Transverse colon (tissue), 4 donors: ENCODE results near the gene CMTM3. TPM values are rescaled to one million over a fixed set of nuclear protein-coding genes. Genes with fewer than 3 reads are reported as not detected.
"Not testable (repeated sequence)": the region's sequence is repeated elsewhere in the genome, so short reads cannot be mapped to it uniquely, and the experiment has no call there.

Experiments
- DNase-seq: peaks from one replicate; pipeline ENCODE4 v3.0.0-alpha.2; 2019
- H3K27ac ChIP-seq, 4 donors: fragments of 200-600 bp; sonication (generic); 2 replicates each; pipeline ENCODE4 v1.5.1; 2016 to 2018; ENCODE audit warnings: inconsistent platforms in 4 of 4
- H3K27me3 ChIP-seq: fragments of 200-600 bp; sonication (generic); 2 replicates; pipeline ENCODE4 v1.5.1; 2017; ENCODE audit warnings: inconsistent platforms
- H3K36me3 ChIP-seq, 4 donors: fragments of 200-600 bp; sonication (generic); 2 replicates each; pipeline ENCODE4 v1.5.1; 2017 to 2019; ENCODE audit warnings: inconsistent platforms in 4 of 4
- H3K4me1 ChIP-seq, 4 donors: fragments of 200-600 bp; sonication (generic); 2 replicates each; pipeline ENCODE4 v1.5.1; 2017 to 2020; ENCODE audit warnings: inconsistent platforms in 4 of 4
- H3K4me3 ChIP-seq, 4 donors: fragments of 200-600 bp; sonication (generic); 1 replicate in 1 of 4; 2 replicates in 3 of 4; pipeline versions ENCODE4 v1.5.1 to v1.6.1; 2017 to 2019; ENCODE audit warnings: inconsistent platforms in 4 of 4
- H3K9me3 ChIP-seq, 2 donors: fragments of 200-600 bp; sonication (generic); 2 replicates each; pipeline ENCODE4 v1.5.1; 2017 to 2019; ENCODE audit warnings: inconsistent platforms in 2 of 2
- EP300 ChIP-seq: sonication (generic); formaldehyde crosslinking; IDR thresholded peaks from one replicate; pipeline ENCODE4 v1.6.1; 2017; ENCODE audit warnings: antibody characterized with exemption, low read depth
- POLR2A ChIP-seq: fragments of 450-650 bp; IDR thresholded peaks from one replicate; pipeline ENCODE4 v1.6.1; 2016; ENCODE audit warnings: antibody characterized with exemption, mild to moderate bottlenecking, moderate library complexity
- POLR2AphosphoS5 ChIP-seq, 3 donors: sonication (generic); formaldehyde crosslinking; IDR thresholded peaks; one replicate each; pipeline ENCODE4 v1.6.1; 2016; ENCODE audit warnings: antibody characterized with exemption in 3 of 3
- WGBS, 2 donors: methylation state at CpG; one replicate each; pipeline ENCODE4 v1.1.5; 2018; ENCODE audit warnings: low coverage in 1 of 2; 5-methylcytosine and 5-hydroxymethylcytosine counted together
- in situ Hi-C, 4 donors: fragments of 200-750 bp; cut with MboI; loops; one replicate each; pipeline versions ENCODE4 v1.15.0 to v1.15.1; 2017; ENCODE audit warnings: low sequenced_read_pairs in 3 of 4, low pct_ligation_motif_present in 1 of 4, low pct_unique_long_range_greater_than_20kb in 1 of 4
- intact Hi-C: fragments of 100-400 bp; cut with DNase I; formaldehyde crosslinking; loops from one replicate; pipeline ENCODE4 v1.15.1; 2023; ENCODE audit warnings: low total_unique reads
- small RNA-seq, 4 donors: library from RNA; depleted of rRNA; stranded (forward); fragments of <200 nt; gene quantifications; one replicate each; pipeline ENCODE3, GENCODE V24; 2016
- total RNA-seq, 4 donors: library from RNA; depleted of rRNA; stranded (reverse); fragments of >200 nt; gene quantifications; one replicate each; pipeline ENCODE4 v1.1.0, GENCODE V29; 2016
- TF ChIP-seq, protein P1 (sequence below), 5 experiments: fragments of 200-600 bp in 3 of 5; fragments of 450-650 bp in 2 of 5; sonication (generic) in 3 of 5; IDR thresholded peaks; 1 replicate in 2 of 5; 2 replicates in 3 of 5; pipeline ENCODE4 v1.5.1; 2016 to 2017; ENCODE audit warnings: antibody characterized with exemption in 5 of 5, inconsistent platforms in 3 of 5, mild to moderate bottlenecking in 2 of 5, moderate library complexity in 1 of 5

CMTM3 gene
- total RNA-seq, 4 donors from 2014 or later, result 2.4 to 11.6 (median 6.1) TPM; not detected in 1

DNA sequence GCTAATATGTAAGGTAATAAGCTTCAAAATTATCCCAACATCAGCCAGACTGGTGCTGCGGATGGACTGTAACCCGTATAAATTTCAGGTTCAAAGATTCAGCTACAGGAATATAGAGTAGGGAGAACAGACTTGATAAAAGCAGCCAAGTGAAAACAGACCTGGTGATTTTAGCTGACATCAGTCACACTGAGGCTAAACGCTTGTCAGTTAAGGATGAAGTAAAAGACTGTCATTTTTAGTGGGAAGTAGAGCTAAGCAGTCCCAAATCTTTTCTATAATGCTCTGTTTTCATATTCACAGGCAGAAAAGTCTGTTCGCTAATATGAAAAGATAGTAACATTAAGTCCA lies 56.7 kb downstream of the CMTM3 start:
- WGBS, 2 donors, result 63 to 77% methylated on average over 4 of the region's 4 CpGs
- Histone ChIP-seq H3K27ac (peak overlapping the region; percentile 50 to 62 (median 57)), H3K36me3 (no peaks in the 10 kb centered on the region), H3K4me1 (peaks cover 3 to 34% (median 17%) of the 10 kb centered on the region in 4 donors), H3K27me3 (no peaks in the 10 kb centered on the region), H3K4me3 (no peak overlapping the region), H3K9me3 (no peaks in the 10 kb centered on the region)
- TF ChIP-seq POLR2AphosphoS5 (IDR thresholded peaks at IDR 0.05), result no peak
- TF ChIP-seq, protein P1, sequence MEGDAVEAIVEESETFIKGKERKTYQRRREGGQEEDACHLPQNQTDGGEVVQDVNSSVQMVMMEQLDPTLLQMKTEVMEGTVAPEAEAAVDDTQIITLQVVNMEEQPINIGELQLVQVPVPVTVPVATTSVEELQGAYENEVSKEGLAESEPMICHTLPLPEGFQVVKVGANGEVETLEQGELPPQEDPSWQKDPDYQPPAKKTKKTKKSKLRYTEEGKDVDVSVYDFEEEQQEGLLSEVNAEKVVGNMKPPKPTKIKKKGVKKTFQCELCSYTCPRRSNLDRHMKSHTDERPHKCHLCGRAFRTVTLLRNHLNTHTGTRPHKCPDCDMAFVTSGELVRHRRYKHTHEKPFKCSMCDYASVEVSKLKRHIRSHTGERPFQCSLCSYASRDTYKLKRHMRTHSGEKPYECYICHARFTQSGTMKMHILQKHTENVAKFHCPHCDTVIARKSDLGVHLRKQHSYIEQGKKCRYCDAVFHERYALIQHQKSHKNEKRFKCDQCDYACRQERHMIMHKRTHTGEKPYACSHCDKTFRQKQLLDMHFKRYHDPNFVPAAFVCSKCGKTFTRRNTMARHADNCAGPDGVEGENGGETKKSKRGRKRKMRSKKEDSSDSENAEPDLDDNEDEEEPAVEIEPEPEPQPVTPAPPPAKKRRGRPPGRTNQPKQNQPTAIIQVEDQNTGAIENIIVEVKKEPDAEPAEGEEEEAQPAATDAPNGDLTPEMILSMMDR (IDR thresholded peaks at IDR 0.05), result no peak
- TF ChIP-seq POLR2A, result no peak
- no peak for TF ChIP-seq EP300
- no peak for DNase-seq
- intact Hi-C loops (no loop called here), in situ Hi-C loops (no loop called here)

DNA sequence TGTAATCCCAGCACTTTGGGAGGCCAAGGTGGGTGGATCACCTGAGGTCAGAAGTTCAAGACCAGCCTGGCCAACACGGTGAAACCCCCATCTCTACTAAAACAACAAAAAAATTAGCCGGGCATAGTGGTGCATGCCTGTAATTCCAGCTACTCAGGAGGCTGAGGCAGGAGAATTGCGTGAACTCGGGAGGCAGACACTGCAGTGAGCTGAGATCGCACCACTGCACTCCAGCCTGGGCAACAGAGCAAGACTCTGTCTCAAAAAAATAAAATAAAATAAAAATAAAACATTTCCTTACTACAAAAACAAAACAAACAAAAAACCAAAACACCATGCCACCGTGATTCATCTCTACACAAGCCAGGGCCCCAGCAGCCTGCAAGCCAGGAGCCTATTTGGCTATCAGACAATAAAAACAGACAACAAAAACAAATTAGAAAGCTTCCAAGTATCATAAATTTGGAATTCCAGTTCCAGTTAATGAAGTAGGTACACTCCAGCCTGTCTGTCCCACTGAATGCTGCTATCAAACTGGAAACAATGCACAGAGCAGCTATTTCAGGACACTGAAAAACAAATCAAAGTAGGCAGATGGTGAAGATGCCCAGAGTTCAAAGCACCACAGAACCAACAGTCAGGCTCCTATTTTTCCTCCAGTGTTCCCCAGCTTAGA lies 57.3 kb downstream of the CMTM3 start:
- DNase-seq, H3K4me3 ChIP-seq, H3K27me3 ChIP-seq, H3K36me3 ChIP-seq, H3K9me3 ChIP-seq, intact Hi-C loops, in situ Hi-C loops: not testable (repeated sequence)
- 70 to 75% methylated on average over 1 to 6 of the region's 6 CpGs for WGBS, 2 donors
- H3K4me1 ChIP-seq, result peaks cover 3 to 40% (median 17%) of the 10 kb centered on the region in 4 donors
- H3K27ac ChIP-seq, result peak overlapping the region; percentile 50 to 62 (median 57)

DNA sequence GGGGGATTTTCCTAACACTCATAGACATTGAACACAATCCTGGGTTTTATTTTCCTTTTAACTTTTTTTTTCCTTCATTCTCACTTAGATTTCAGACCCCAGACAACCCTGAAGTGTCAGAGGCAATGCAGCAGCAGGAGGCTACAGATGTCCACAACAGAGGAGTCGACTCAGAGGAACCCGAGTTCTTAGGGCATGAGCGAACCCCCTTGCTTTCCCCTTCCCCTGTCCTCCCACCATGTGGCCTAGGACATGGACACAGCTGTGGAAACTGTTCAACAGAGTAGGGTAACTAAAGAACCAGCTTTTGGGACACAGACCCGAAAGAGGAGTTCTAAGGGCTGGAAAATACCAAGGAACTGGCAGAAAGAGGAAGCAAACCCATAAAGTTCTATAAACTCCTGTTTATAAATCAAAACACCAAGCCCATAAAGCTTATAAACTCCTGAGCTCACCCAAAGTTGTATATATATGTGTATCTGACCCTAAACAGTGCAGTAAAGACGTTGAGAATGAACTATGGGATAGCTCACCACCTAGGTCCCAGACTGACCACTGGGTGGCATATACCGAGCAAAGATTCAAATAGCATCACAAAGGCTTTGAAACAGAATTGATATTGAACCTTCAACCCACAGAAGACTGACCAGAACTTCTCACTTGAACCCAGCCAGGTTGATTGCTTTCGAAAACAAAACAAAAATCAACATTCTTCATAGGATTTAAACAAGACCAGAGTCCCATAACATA lies 58.1 kb downstream of the CMTM3 start:
- DNase-seq, result no peak
- intact Hi-C loops (no loop called here), in situ Hi-C loops (no loop called here)
- Histone ChIP-seq H3K4me3 (no peak overlapping the region), H3K36me3 (no peaks in the 10 kb centered on the region), H3K9me3 (no peaks in the 10 kb centered on the region), H3K27ac (peak overlapping the region in 3 of 4 donors; percentile 53 to 62 (median 61)), H3K27me3 (no peaks in the 10 kb centered on the region), H3K4me1 (peaks cover 3 to 40% (median 17%) of the 10 kb centered on the region in 4 donors)
- 53 to 66% methylated on average over 6 to 7 of the region's 7 CpGs for WGBS, 2 donors
- TF ChIP-seq POLR2AphosphoS5 (IDR thresholded peaks at IDR 0.05) (no peak), EP300 (no peak), POLR2A (no peak)
- TF ChIP-seq, protein P1 (IDR thresholded peaks at IDR 0.05), result peak; percentile 42 to 50 (median 46)

Small RNA genes within 50 kb of the gene (small RNA-seq; reads per million reads assigned to genes)
- gene CKLF-CMTM1, result 0 reads per million in 4 donors

Other genes starting within 250 kb of the CMTM3 start
- gene CDH5, start 238.0 kb upstream of the CMTM3 start, total RNA-seq, result 10 to 100 TPM in 1 of 4 donors, 1 to 10 TPM in 3; 6.0 to 18.1 (median 6.8) TPM
- gene BEAN1, start 177.4 kb upstream of the CMTM3 start, total RNA-seq, result under 1 TPM in 1 of 4 donors, not detected in 3; 0.40 TPM
- gene TK2, start 54.6 kb upstream of the CMTM3 start, total RNA-seq, result 10 to 100 TPM; 15.7 to 20.6 (median 16.6) TPM
- 100 to 1,000 TPM in 1 of 4 donors, 10 to 100 TPM in 3; 25.3 to 108 (median 39.1) TPM for gene CKLF, start 52.1 kb upstream of the CMTM3 start, total RNA-seq
- gene CMTM1, start 38.3 kb upstream of the CMTM3 start, total RNA-seq, result 10 to 100 TPM in 1 of 4 donors, 1 to 10 TPM in 2, not detected in 1; 2.0 to 34.2 (median 4.0) TPM
- gene CMTM2, start 25.2 kb upstream of the CMTM3 start, total RNA-seq, result under 1 TPM in 1 of 4 donors, not detected in 3; 0.48 TPM
- gene CMTM4, start 92.0 kb downstream of the CMTM3 start, total RNA-seq, result 100 to 1,000 TPM in 3 of 4 donors, 10 to 100 TPM in 1; 77.0 to 167 (median 163) TPM
- gene DYNC1LI2, start 146.9 kb downstream of the CMTM3 start, total RNA-seq, result 100 to 1,000 TPM; 199 to 393 (median 284) TPM
- gene TERB1, start 196.9 kb downstream of the CMTM3 start, total RNA-seq, result under 1 TPM in 1 of 4 donors, not detected in 3; 0.32 TPM
- gene NAE1, start 226.3 kb downstream of the CMTM3 start, total RNA-seq, result 10 to 100 TPM; 25.3 to 45.1 (median 32.1) TPM
- gene CA7, start 239.7 kb downstream of the CMTM3 start, total RNA-seq, result 100 to 1,000 TPM; 107 to 237 (median 152) TPM